Caco-2 (cell line): ENCODE measurements around the gene BPTF. TPM values are rescaled to one million over a fixed set of nuclear protein-coding genes. Genes with fewer than 3 reads are reported as not detected.
"Not testable (repeated sequence)": the region's sequence is repeated elsewhere in the genome, so short reads cannot be mapped to it uniquely, and the experiment has no call there.

ENCODE experiments used
- BruUV-seq: library from RNA; stranded (reverse); fragments of 400-500 nt; replicated peaks from 2 replicates; lab custom pipeline; 2021; lab: Mats Ljungman, UMichigan
- CTCF ChIA-PET: fragments of 300-600 bp; sonication (Branson Sonifier 250); formaldehyde crosslinking; loops from one replicate; lab custom pipeline; 2022; ENCODE audit warnings: antibody characterized with exemption; lab: Charles Lee
- POLR2A ChIA-PET: fragments of 300-600 bp; sonication (Branson Sonifier 250); formaldehyde crosslinking; loops from one replicate; lab custom pipeline; 2022; ENCODE audit warnings: antibody characterized with exemption; lab: Charles Lee
- DNase-seq, 2 experiments: peaks; one replicate each; pipeline versions ENCODE4 v3.0.0 to v3.0.0-alpha.2; 2020 to 2022
- H3K27me3 ChIP-seq: replicated peaks from 2 replicates; pipeline ENCODE4 v1.6.0; 2011; ENCODE audit warnings: low read length; ENCODE audit not compliant: control insufficient read depth, insufficient read depth
- H3K36me3 ChIP-seq: 2 replicates; pipeline ENCODE4 v1.5.1; 2011; ENCODE audit warnings: low read length; ENCODE audit not compliant: control insufficient read depth, insufficient read depth
- H3K4me1 ChIP-seq: fragments of 250-450 bp; sonication (Bioruptor Pico); 2 replicates; pipeline ENCODE4 v1.5.1; 2020; ENCODE audit warnings: mild to moderate bottlenecking
- H3K4me3 ChIP-seq: 2 replicates; pipeline ENCODE4 v1.5.1; 2011; ENCODE audit warnings: low read depth, mild to moderate bottlenecking, control low read depth, low read length
- H3K9me3 ChIP-seq: fragments of 250-450 bp; sonication (Bioruptor Pico); 2 replicates; pipeline ENCODE4 v1.5.1; 2020; ENCODE audit warnings: mild to moderate bottlenecking, moderate library complexity
- H3K27ac Mint-ChIP-seq: one replicate; pipeline ENCODE4 v1.8.0; 2022; ENCODE audit warnings: mixed read lengths; ENCODE audit not compliant: unreplicated experiment
- H3K27me3 Mint-ChIP-seq: one replicate; pipeline ENCODE4 v1.8.0; 2022; ENCODE audit warnings: mixed read lengths; ENCODE audit not compliant: insufficient read depth, unreplicated experiment
- H3K36me3 Mint-ChIP-seq: one replicate; pipeline ENCODE4 v1.8.0; 2022; ENCODE audit warnings: mild to moderate bottlenecking, mixed read lengths; ENCODE audit not compliant: insufficient read depth, unreplicated experiment
- H3K4me1 Mint-ChIP-seq: one replicate; pipeline ENCODE4 v1.8.0; 2022; ENCODE audit warnings: low read depth, mixed read lengths; ENCODE audit not compliant: unreplicated experiment
- H3K4me3 Mint-ChIP-seq: one replicate; pipeline ENCODE4 v1.8.0; 2022; ENCODE audit warnings: mild to moderate bottlenecking, moderate library complexity, mixed read lengths; ENCODE audit not compliant: unreplicated experiment
- H3K9me3 Mint-ChIP-seq: one replicate; pipeline ENCODE4 v1.8.0; 2022; ENCODE audit warnings: mixed read lengths; ENCODE audit not compliant: unreplicated experiment
- CTCF ChIP-seq, 2 experiments: fragments of 200-600 bp in 1 of 2; IDR thresholded peaks; 1 replicate in 1 of 2; 2 replicates in 1 of 2; pipeline versions ENCODE4 v1.5.1 to v1.8.0; 2011 to 2022; ENCODE audit warnings: antibody characterized with exemption in 1 of 2, control low read depth in 1 of 2, inconsistent platforms in 1 of 2, low read depth in 1 of 2, low read length in 1 of 2, mild to moderate bottlenecking in 1 of 2, moderate library complexity in 1 of 2; ENCODE audit not compliant: insufficient read depth in 1 of 2, severe bottlenecking in 1 of 2, unreplicated experiment in 1 of 2
- intact Hi-C: fragments of 100-400 bp; cut with micrococcal nuclease; formaldehyde crosslinking; loops from one replicate; pipeline ENCODE4 v1.10.0; 2022; ENCODE audit not compliant: unreplicated experiment
- total RNA-seq: library from RNA; stranded (reverse); gene quantifications from 2 replicates; pipeline ENCODE4 v1.2.3, GENCODE V29; 2022

Gene BPTF
- total RNA-seq, 1 experiment from 2014 or later: 101 TPM

GRCh38 chr17:67980456-67980855 lies 155.2 kb downstream of the BPTF start:
- no peak overlapping the region for H3K27ac Mint-ChIP-seq
- ChIA-PET POLR2A (no interaction called here), CTCF (no interaction called here)
- TF ChIP-seq CTCF (IDR thresholded peaks at IDR 0.05; ENCODE audit: insufficient read depth in 1 of 2, low read depth in 1 of 2, low read length in 1 of 2, severe bottlenecking in 1 of 2, unreplicated experiment in 1 of 2): no peak
- Histone ChIP-seq H3K36me3 (no peaks in the 10 kb centered on the region; the same call in 1 of the 2 replicates), H3K4me1 (no peaks in the 10 kb centered on the region), H3K4me3 (no peak overlapping the region), H3K9me3 (no peaks in the 10 kb centered on the region), H3K27me3 (no peaks in the 10 kb centered on the region)
- no peaks in the 10 kb centered on the region for H3K4me1 Mint-ChIP-seq
- DNase-seq: no peak
- no peak overlapping the region for H3K4me3 Mint-ChIP-seq
- peaks cover 36% of the 10 kb centered on the region for H3K36me3 Mint-ChIP-seq
- H3K27me3 Mint-ChIP-seq: no peaks in the 10 kb centered on the region
- BruUV-seq: no TSS peak
- intact Hi-C loops: no loop called here
- H3K9me3 Mint-ChIP-seq: no peaks in the 10 kb centered on the region

DNA sequence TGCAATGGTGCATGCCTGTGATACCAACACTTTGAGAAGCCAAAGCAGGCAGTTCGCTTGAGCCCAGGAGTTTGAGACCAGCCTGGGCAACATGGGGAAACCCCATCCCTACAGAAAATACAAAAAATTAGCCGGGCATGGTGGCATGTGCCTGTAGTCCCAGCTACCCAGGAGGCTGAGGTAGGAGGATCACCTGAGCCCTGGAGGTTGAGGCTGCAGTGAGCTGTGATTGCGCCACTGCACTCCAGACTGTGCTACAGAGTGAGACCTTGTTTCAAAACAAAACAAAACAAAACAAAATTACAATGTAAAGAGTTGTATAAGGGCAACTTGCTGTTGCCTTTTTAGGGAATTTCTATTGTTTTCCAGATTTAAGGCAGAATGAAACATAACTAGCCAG lies 155.6 kb downstream of the BPTF start:
- H3K36me3 Mint-ChIP-seq: peaks cover 32% of the 10 kb centered on the region
- intact Hi-C loops, H3K9me3 Mint-ChIP-seq, DNase-seq, H3K4me1 Mint-ChIP-seq, H3K27me3 ChIP-seq, H3K9me3 ChIP-seq, H3K36me3 ChIP-seq, POLR2A ChIA-PET, H3K4me3 ChIP-seq, H3K4me3 Mint-ChIP-seq, H3K27ac Mint-ChIP-seq, H3K4me1 ChIP-seq, H3K27me3 Mint-ChIP-seq, BruUV-seq, CTCF ChIA-PET: not testable (repeated sequence)

DNA sequence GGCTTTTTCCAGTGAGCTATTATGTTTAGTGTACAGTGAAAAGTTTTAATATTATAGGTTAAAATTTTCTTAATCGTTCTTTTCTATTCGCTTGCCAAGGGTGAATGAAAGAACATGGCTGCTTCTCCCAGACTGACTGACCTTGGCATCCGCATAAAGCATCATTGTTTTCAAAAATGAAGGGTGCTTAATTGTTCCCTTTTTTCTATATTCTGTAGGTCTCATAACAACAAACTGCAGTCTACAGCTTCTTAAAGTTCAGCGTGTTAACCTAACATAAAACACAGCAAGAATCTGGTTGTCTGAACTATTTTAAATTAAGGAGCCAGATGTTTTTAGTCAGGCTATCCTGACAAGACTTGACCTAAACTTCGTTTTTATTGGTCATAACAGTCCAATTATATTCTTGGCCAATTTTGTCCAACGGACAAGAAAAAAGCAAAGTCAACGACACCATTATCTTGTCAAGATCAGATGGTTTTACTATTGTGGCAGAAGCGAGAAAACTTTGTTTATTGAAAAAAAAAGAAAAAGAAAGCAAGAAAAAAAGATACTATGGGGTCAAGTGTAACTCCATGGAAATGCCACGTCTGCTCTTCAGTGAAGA lies 156.8 kb downstream of the BPTF start:
- intact Hi-C loops: no loop called here
- H3K27me3 ChIP-seq: no peaks in the 10 kb centered on the region
- no TSS peak for BruUV-seq
- Mint-ChIP-seq H3K4me3 (no peak overlapping the region), H3K9me3 (no peaks in the 10 kb centered on the region), H3K36me3 (peaks cover 19% of the 10 kb centered on the region), H3K27me3 (no peaks in the 10 kb centered on the region), H3K4me1 (no peaks in the 10 kb centered on the region), H3K27ac (no peak overlapping the region)
- TF ChIP-seq CTCF (IDR thresholded peaks at IDR 0.05; ENCODE audit: insufficient read depth in 1 of 2, low read depth in 1 of 2, low read length in 1 of 2, severe bottlenecking in 1 of 2, unreplicated experiment in 1 of 2): no peak
- POLR2A ChIA-PET: interaction anchor here (0.5 kb wide), 1 partner anchor 23 kb away, joined by 4 read pairs; no protein-coding TSS in a partner anchor
- no peaks in the 10 kb centered on the region; the same call in 1 of the 2 replicates for H3K36me3 ChIP-seq
- CTCF ChIA-PET: no interaction called here
- DNase-seq: no peak
- no peaks in the 10 kb centered on the region for H3K4me1 ChIP-seq
- no peak overlapping the region for H3K4me3 ChIP-seq
- H3K9me3 ChIP-seq: no peaks in the 10 kb centered on the region
